ENCODE results near the gene C12orf75.

C12orf75 gene

DNA sequence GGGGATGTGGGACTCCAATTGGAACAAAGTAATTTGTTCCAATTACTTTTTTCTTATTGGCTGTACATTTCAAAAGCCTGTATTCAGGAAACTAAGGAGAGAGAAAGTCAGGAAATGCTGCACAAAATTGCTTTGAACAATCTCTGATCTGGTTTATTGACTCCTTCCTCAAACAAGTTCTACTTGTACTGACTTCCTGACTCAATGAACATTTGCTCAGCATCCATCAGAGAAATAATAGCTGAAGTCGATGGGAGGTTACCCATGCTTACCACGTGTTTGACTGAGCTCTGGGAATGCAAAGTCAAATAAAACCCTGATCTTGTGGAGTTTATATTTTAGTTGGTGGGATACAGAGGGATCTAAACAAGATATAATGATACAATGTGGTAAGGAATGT, 15.4 kb upstream of the C12orf75 start:
- no peak for DNase-seq (ENCODE audit: insufficient read length, low spot score)
- TF ChIP-seq CTCF (IDR thresholded peaks at IDR 0.05; ENCODE audit: insufficient read depth, missing control alignments): no peak
- FAIRE-seq: no peak

- no peak for TF ChIP-seq CTCF (IDR thresholded peaks at IDR 0.05; ENCODE audit: insufficient read depth, missing control alignments)
- DNase-seq (ENCODE audit: insufficient read length, low spot score) (no peak), FAIRE-seq (no peak)
Measured at GRCh38 chr12:105315726-105316125, 14.8 kb upstream of the C12orf75 start.

DNA sequence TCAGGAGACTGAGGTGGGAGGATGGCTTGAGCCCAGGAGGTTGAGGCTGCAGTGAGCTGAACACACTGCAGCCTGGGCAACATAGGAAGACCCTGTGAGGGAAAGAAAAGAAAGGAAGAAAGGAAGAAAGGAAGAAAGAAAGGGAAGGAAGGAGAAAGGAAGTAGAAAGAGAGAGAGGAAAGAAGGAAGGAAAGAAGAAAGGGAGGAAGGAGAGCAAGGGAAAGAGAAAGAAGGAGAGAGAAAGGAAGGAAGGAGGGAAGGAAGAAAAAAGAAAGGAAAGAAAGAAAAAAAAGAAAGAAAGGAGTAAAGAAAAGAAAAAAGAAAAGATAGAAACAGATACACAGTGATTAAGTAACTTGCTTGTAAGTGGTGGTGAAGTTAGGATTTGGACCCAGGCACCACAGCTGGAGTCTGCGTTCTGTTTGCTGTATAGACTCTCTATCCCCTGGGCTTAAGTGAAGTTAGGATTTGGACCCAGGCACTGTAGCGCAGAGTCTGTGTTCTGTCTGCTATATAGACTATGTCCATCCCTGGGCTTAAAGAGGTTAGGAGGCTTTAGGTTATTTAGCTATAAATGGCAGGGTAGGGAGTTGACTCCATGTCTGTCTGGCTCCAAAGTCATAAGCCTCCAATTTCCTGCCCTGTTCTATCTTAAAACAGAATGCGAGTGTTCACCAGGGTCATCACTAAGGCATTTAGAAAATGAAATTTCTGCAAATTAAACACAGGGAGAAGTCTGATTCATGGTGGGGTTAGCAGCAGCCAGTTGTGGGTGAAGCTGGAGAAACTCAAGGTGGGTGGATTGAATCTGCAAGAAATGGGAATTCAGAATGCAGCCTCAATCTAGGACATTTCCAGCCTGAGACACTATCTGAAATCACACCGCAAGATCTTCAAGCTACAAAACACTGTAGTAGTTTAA, 13.3 kb upstream of the C12orf75 start:
- DNase-seq (ENCODE audit: insufficient read length, low spot score) (no peak), FAIRE-seq (no peak)
- TF ChIP-seq CTCF (IDR thresholded peaks at IDR 0.05; ENCODE audit: insufficient read depth, missing control alignments): no peak

DNA sequence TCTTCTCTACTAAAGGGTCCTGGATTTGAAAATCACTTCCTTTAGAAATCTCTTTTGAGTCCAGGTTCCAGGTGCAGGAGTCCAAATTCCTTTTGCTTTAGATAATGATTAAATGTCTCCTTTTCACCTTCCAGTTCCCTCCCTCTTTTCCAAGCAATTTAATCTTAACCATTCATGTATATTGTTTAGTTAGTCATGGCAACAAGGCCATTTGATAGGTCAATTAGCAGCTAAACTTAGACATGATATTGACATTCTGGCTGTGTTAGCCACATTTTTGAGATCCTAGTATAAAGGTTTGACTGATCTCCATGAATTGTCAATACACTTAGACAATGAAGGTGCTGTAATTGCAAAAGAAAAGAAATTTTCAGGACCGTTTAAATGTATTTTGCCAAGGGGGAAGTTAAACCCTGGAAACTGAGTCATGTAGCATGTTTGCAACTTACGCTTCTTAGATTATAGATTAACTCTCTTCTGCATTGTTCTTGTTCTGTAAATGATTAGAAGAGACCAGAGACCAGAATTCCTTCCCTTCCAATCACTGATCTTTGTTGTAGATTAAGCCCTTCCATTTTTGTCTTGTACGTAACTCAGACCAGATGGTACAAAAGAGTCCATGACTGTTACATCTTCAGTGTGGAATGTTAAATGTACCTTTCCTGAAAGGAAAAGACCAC, 12.4 kb upstream of the C12orf75 start:
- FAIRE-seq (no peak), DNase-seq (ENCODE audit: insufficient read length, low spot score) (no peak)
- no peak for TF ChIP-seq CTCF (IDR thresholded peaks at IDR 0.05; ENCODE audit: insufficient read depth, missing control alignments)

DNA sequence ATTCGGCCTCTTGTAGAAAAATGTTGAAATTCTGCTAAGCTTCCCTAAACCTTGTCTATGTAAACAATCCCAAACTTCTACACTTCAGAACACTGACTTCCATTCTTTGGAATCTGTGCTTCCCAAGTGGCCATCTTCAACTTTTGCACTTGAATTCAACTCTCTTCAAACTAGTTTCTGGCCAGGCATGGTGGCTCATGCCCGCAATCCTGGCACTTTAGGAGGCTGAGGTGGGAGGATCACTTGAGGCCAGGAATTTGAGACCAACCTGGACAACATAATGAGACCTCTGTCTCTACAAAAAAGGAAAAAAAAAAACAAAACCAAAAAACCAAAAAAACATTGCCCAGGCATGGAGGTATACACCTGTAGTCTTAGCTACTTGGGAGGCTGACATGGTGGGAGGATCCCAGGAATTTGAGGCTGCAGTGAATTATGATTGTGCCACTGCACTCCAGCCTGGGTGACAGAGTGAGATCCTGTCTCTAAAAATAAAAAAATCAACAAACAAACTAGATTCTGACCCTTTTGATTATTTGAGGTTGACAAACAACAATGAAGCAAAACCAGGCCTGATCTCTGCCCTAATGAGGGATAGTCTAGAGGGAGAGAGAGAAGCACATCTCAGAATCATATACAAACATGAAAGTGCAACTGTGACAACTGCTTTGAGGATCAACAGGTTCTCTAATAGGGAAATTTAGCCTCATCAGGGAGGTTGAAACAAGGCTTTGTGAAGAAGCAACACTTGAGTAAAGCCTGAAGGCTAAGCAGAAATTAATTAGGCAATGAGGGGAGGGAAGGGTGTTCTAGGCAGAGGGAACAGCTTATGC, 11.6 kb upstream of the C12orf75 start:
- no peak for FAIRE-seq
- TF ChIP-seq CTCF (IDR thresholded peaks at IDR 0.05; ENCODE audit: insufficient read depth, missing control alignments): no peak
- no peak for DNase-seq (ENCODE audit: insufficient read length, low spot score)

DNA sequence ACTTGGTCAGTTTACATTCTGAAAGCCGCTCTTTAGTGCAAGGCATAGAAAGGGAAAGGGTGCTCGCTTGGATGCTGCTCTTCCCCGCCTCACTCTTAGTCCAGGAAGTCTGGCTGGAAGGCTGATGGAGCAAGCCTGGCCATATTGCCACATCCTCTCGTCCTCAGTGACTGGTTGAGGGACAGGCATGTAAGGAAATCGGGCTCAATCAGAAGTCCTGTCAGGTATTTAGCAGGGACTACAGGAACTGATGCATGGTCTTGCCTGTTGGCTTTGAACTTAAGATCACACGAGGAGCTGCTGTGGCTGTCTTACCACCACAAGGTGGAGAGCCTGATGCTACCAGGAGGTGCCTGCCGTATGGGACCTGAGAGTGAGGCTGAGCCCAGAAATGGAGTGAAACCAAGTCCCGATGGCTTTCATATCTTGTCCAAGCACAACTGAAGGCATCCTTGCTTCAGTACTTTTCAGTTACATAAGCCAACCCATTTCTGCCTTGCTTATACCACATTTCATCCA, 10.7 kb upstream of the C12orf75 start:
- DNase-seq (ENCODE audit: insufficient read length, low spot score) (no peak), FAIRE-seq (no peak)
- TF ChIP-seq CTCF (IDR thresholded peaks at IDR 0.05; ENCODE audit: insufficient read depth, missing control alignments): no peak
